ENCODE results near the gene CUX1.
"Not testable (repeated sequence)": the region's sequence is repeated elsewhere in the genome, so short reads cannot be mapped to it uniquely, and the experiment has no call there.

The CUX1 gene

GRCh38 chr7:102046373-102047117 is 229.1 kb downstream of the CUX1 start:
- no peak for DNase-seq (ENCODE audit: low spot score)

GRCh38 chr7:102047167-102047566 is 229.7 kb downstream of the CUX1 start:
- DNase-seq (ENCODE audit: low spot score), result no peak

- no peak for DNase-seq (ENCODE audit: low spot score)
Measured at GRCh38 chr7:102049765-102050164, 232.3 kb downstream of the CUX1 start.

GRCh38 chr7:102050864-102051460 is 233.5 kb downstream of the CUX1 start:
- no peak for DNase-seq (ENCODE audit: low spot score)

- DNase-seq (ENCODE audit: low spot score), result not testable (repeated sequence)
Measured at GRCh38 chr7:102051736-102052135, 234.3 kb downstream of the CUX1 start.

- DNase-seq (ENCODE audit: low spot score), result no peak
Measured at GRCh38 chr7:102054158-102054557, 236.7 kb downstream of the CUX1 start.

- DNase-seq (ENCODE audit: low spot score), result no peak
Measured at GRCh38 chr7:102055181-102055976, 238.0 kb downstream of the CUX1 start.

- DNase-seq (ENCODE audit: low spot score), result no peak
Measured at GRCh38 chr7:102059524-102059923, 242.1 kb downstream of the CUX1 start.

GRCh38 chr7:102061354-102061945 is 244.0 kb downstream of the CUX1 start:
- DNase-seq (ENCODE audit: low spot score), result no peak

- DNase-seq (ENCODE audit: low spot score), result peak; percentile 69
Measured at GRCh38 chr7:102061981-102062390, 244.6 kb downstream of the CUX1 start.

GRCh38 chr7:102063690-102064180 is 246.3 kb downstream of the CUX1 start:
- DNase-seq (ENCODE audit: low spot score), result no peak

- DNase-seq (ENCODE audit: low spot score), result no peak
Measured at GRCh38 chr7:102064361-102065025, 247.1 kb downstream of the CUX1 start.

- DNase-seq (ENCODE audit: low spot score), result no peak
Measured at GRCh38 chr7:102065226-102065625, 247.8 kb downstream of the CUX1 start.

GRCh38 chr7:102066476-102066875 is 249.1 kb downstream of the CUX1 start:
- DNase-seq (ENCODE audit: low spot score), result no peak

- DNase-seq (ENCODE audit: low spot score), result no peak
Measured at GRCh38 chr7:102068846-102069245, 251.4 kb downstream of the CUX1 start.

- DNase-seq (ENCODE audit: low spot score), result no peak
Measured at GRCh38 chr7:102069931-102070629, 252.7 kb downstream of the CUX1 start.

- DNase-seq (ENCODE audit: low spot score), result no peak
Measured at GRCh38 chr7:102072003-102072402, 254.6 kb downstream of the CUX1 start.

- no peak for DNase-seq (ENCODE audit: low spot score)
Measured at GRCh38 chr7:102072636-102073209, 255.3 kb downstream of the CUX1 start.

- DNase-seq (ENCODE audit: low spot score), result no peak
Measured at GRCh38 chr7:102073931-102074880, 256.8 kb downstream of the CUX1 start.

- DNase-seq (ENCODE audit: low spot score), result no peak
Measured at GRCh38 chr7:102075126-102075525, 257.7 kb downstream of the CUX1 start.

Data from germinal center (tissue), 1 donor.